HG03571 (cell line): ENCODE results near the gene FRS2.

Source experiments
- ATAC-seq: cut with Tn5 transposase; IDR thresholded peaks from one replicate; pipeline ENCODE4 v1.9.1; 2021; ENCODE audit not compliant: unreplicated experiment

Gene FRS2

GRCh38 chr12:69524755-69525469 lies 54.7 kb downstream of the FRS2 start:
- ATAC-seq: no peak

- no peak for ATAC-seq
These were observed 57.5 kb downstream of the FRS2 start for GRCh38 chr12:69527506-69528272.

DNA sequence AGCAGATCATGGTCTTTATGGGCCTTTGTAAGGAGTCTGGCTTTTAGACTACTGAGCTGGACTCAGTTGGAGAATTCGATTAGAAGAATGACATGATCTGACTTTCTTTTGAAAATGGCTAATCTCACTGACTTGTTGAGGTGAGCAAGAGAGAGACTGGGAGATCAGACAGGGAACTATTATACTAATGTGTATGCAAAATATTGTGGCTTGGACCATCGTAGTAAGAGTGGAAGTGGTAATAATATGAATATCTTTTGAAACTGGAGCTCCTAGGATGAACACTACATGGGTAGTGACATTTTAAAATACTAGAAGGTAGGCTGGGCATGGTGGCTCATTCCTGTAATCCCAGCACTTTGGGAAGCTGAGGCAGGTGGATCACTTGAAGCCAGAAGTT lies 58.8 kb downstream of the FRS2 start:
- ATAC-seq: no peak

- ATAC-seq: no peak
These were observed 63.7 kb downstream of the FRS2 start for GRCh38 chr12:69533844-69534243.

GRCh38 chr12:69534389-69534822 lies 64.2 kb downstream of the FRS2 start:
- no peak for ATAC-seq

DNA sequence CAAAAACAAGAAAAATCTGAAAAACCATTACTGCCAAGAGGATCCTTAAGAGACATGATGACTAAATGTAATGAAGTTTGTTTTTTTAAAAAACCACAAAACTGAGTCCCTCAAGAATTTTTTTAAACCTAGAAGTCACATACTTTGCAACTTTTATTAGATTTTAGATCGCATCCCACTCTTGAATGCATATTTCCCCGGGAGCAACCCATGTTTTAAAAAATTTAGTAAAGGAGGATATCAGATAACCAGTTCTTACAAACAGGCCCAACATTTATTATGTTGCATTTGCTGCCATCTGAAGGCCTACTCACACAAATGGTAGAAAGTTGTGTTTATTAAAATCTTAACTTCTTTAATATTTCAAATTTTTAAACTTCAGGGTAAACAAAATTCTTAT lies 70.8 kb downstream of the FRS2 start:
- ATAC-seq: no peak

GRCh38 chr12:69544087-69544486 lies 73.9 kb downstream of the FRS2 start:
- ATAC-seq: no peak

GRCh38 chr12:69545081-69545480 lies 74.9 kb downstream of the FRS2 start:
- no peak for ATAC-seq

DNA sequence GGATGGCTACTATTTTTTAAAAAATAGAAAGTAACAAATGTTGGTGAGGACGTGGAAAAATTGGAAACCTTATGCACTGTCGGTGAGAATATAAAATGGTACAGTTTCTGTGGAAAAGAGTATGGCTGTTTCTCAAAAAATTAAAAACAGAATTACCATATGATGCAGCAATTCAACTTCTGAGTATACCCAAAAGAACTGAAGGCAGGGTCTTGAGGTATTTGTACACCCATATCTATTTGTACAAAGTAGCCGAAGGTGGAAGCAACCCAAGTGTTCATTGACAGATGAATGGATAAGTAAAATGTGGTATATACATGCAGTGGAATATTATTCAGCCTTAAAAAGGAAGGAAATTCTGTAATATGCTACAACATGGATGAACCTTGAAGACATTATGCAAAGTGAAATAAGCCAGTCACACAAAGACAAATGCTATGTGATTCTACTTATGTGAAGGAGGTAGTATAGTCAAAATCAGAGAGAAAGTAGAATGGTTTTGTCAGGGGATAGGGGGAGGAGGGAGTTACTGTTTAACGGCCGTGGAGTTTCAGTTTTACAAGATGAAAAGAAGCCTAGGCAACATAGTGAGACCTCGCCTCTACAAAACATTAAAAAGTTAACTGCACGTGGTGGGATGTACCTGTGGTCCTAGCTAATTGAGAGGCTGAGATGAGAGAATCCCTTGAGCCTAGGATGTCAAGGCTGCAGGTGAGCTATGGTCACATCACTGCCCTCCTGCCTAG lies 76.7 kb downstream of the FRS2 start:
- ATAC-seq: peak; percentile 91

DNA sequence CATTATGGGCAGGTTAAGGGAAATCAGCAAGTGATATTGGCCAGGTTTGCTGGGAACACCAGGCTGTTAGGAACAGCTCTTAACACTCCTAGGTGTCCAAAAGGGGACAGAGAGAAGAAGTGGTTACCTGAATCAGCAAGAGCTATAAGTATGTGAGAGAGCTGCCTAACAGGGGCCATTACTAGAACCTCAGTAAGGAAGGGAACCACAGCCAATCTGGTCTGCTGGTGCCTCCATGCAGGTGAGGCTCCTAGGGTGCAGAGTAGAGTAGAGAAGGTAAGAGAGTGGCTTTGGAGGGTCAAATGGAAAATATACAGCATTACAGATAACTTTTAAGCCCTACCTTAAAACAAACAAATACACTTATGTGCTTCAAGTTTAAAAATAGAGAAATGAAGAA lies 78.5 kb downstream of the FRS2 start:
- ATAC-seq: no peak

GRCh38 chr12:69550569-69551350 lies 80.6 kb downstream of the FRS2 start:
- ATAC-seq: no peak

GRCh38 chr12:69553628-69554248 lies 83.5 kb downstream of the FRS2 start:
- ATAC-seq: no peak

DNA sequence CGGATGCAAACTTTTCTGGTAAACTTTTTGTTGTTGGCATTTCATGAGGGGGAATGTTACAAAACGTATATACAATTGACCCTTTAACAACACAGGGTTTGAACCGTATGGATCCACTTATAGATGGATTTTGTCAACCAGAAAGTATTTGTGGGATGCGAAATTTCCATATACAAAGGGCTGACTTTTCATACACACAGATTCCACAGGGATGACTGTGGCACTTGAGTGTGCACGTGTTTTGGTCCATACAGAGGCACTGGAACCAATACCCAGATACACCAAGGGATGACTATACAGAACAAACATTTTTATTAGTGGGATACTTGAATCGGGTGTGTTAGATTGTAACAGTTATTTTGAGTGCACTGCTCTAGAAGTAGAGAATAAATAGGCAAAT lies 85.3 kb downstream of the FRS2 start:
- no peak for ATAC-seq

DNA sequence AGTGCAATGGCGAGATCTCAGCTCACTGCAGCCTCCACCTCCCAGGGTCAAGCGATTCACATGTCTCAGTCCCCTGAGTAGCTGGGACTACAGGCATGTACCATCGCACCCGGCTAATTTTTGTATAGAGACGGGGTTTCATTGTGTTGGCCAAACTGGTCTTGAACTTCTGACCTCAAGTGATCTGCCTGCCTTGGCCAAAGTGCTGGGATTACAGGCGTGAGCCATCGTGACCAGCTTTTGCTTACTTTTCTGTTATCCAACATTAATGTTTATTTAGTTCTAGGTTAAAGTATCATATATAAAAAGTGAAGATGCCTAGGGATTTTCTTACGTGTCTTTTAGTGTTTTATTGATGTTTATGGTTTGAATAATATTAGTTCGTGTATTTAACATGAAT lies 86.2 kb downstream of the FRS2 start:
- no peak for ATAC-seq

- no peak for ATAC-seq
These were observed 93.1 kb downstream of the FRS2 start for GRCh38 chr12:69563166-69563762.

- ATAC-seq: no peak
These were observed 96.4 kb downstream of the FRS2 start for GRCh38 chr12:69566603-69567002.

GRCh38 chr12:69569236-69569635 lies 99.0 kb downstream of the FRS2 start:
- no peak for ATAC-seq

- no peak for ATAC-seq
These were observed 99.9 kb downstream of the FRS2 start for GRCh38 chr12:69570000-69570516.

- ATAC-seq: peak; percentile 77
These were observed 100.6 kb downstream of the FRS2 start for GRCh38 chr12:69570545-69571399.
